ENCODE measurements around the gene TARBP2. TPM values are rescaled to one million over a fixed set of nuclear protein-coding genes. Genes with fewer than 3 reads are reported as not detected.

The TARBP2 gene
- total RNA-seq, 3 donors from 2014 or later: 24.8 to 45.1 (median 37.0) TPM

DNA sequence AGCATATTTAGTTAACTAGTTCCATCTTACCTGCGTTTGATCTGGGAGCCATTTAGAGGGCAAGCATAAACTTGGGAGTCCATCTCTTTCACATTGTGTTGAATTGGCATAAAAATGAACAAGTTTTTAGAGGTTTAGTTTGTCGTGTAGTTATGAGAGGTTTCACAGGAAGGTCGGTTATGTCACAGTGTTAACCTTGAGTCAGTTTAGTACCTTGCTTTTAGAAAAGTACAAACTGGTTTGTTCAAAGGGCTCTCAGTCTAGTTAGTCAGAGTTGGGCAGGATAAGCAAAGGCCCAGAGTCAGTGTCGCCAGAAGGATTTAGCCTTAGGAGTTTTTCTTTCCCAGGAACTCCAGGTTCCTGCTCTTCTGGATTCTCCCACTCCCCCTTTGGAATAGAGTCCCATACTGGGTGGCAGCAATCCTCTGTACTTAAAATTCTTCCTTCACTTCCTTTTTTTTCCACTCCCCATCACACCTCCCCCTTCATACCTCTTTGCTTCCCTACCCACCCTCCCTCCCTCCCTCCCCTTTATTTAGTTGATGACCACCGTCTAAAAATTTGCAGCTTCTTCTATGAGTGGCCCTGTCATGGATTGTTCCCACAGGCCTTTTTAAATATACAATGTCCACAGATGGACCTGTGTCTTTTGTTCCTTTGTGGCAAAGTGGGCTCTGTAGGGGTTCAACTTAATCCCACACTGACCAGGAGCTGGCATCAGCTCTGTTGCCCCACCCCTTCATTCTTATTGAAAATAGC is 37.1 kb upstream of the TARBP2 start:
- peak overlapping the region in 1 of 2 donors; percentile 9 for H3K27ac ChIP-seq
- DNase-seq (ENCODE audit: low spot score in 2 of 2): no peak
- H3K4me3 ChIP-seq: no peak overlapping the region
- TF ChIP-seq POLR2A (IDR thresholded peaks at IDR 0.05) (no peak), CTCF (IDR thresholded peaks at IDR 0.05) (no peak), POLR2AphosphoS5 (IDR thresholded peaks at IDR 0.05) (no peak)
- intact Hi-C loops (cut with DNase I; ENCODE audit: low total_unique reads): no loop called here
- H3K27me3 ChIP-seq: no peaks in the 10 kb centered on the region
- no peaks in the 10 kb centered on the region for H3K9me3 ChIP-seq
- peaks cover 34% of the 10 kb centered on the region for H3K36me3 ChIP-seq
- H3K4me1 ChIP-seq: no peaks in the 10 kb centered on the region

DNA sequence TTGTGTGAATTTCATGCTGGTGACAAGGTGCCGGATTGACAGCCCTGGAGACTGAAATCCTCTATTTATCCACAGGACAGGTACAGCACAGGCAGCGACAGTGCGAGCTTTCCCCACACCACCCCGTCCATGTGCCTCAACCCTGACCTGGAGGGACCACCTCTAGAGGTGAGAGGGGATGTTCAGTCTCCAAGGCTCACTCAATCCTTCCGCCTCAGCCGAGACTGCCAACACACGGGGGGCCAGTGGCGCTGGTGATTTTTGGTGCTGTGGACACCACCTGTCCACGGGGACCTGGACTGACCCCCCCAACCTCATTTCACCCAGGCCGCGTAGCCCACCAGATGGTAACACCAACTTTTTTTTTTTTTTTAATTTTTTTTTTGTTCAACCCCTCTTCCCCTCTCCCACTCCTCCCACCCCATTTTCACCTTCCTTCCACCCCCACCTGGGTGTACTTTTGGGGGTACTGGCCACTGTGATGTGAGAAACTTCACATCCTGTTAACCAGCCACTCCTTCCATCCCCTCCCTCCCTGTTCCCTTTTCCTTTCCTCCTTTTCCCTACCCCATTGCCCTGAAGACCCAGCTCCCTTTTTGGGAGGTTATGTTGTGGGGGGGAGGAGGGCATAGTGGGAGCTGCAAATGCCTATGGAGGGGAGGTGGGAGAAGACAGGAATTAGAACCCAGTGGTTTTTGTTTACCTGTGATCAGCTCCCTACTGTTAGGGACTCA is 36.2 kb upstream of the TARBP2 start:
- H3K9me3 ChIP-seq: no peaks in the 10 kb centered on the region
- no peaks in the 10 kb centered on the region for H3K27me3 ChIP-seq
- no peak for TF ChIP-seq CTCF (IDR thresholded peaks at IDR 0.05)
- no peak for TF ChIP-seq POLR2A (IDR thresholded peaks at IDR 0.05)
- no peak for TF ChIP-seq POLR2AphosphoS5 (IDR thresholded peaks at IDR 0.05)
- intact Hi-C loops (cut with DNase I; ENCODE audit: low total_unique reads): no loop called here
- peaks cover 34% of the 10 kb centered on the region for H3K36me3 ChIP-seq
- H3K4me1 ChIP-seq: no peaks in the 10 kb centered on the region
- no peak overlapping the region for H3K27ac ChIP-seq
- H3K4me3 ChIP-seq: no peak overlapping the region
- DNase-seq (ENCODE audit: low spot score in 2 of 2): no peak

GRCh38 chr12:53465679-53466078 is 35.4 kb upstream of the TARBP2 start:
- intact Hi-C loops (cut with DNase I; ENCODE audit: low total_unique reads): no loop called here
- DNase-seq (ENCODE audit: low spot score in 2 of 2): no peak
- H3K27me3 ChIP-seq: no peaks in the 10 kb centered on the region
- no peaks in the 10 kb centered on the region for H3K4me1 ChIP-seq
- H3K27ac ChIP-seq: peak overlapping the region; percentile 11 to 28
- peaks cover 27% of the 10 kb centered on the region for H3K36me3 ChIP-seq
- H3K4me3 ChIP-seq: no peak overlapping the region
- TF ChIP-seq CTCF (IDR thresholded peaks at IDR 0.05) (no peak), POLR2AphosphoS5 (IDR thresholded peaks at IDR 0.05) (no peak), POLR2A (IDR thresholded peaks at IDR 0.05) (no peak)
- H3K9me3 ChIP-seq: no peaks in the 10 kb centered on the region

GRCh38 chr12:53466640-53467039 is 34.4 kb upstream of the TARBP2 start:
- H3K27me3 ChIP-seq: no peaks in the 10 kb centered on the region
- H3K27ac ChIP-seq: no peak overlapping the region
- no peak for TF ChIP-seq POLR2A (IDR thresholded peaks at IDR 0.05)
- no peak for TF ChIP-seq CTCF (IDR thresholded peaks at IDR 0.05)
- no peak for TF ChIP-seq POLR2AphosphoS5 (IDR thresholded peaks at IDR 0.05)
- H3K36me3 ChIP-seq: peaks cover 20% of the 10 kb centered on the region
- no peak for DNase-seq (ENCODE audit: low spot score in 2 of 2)
- H3K4me3 ChIP-seq: no peak overlapping the region
- H3K9me3 ChIP-seq: no peaks in the 10 kb centered on the region
- no peaks in the 10 kb centered on the region for H3K4me1 ChIP-seq
- intact Hi-C loops (cut with DNase I; ENCODE audit: low total_unique reads): no loop called here

DNA sequence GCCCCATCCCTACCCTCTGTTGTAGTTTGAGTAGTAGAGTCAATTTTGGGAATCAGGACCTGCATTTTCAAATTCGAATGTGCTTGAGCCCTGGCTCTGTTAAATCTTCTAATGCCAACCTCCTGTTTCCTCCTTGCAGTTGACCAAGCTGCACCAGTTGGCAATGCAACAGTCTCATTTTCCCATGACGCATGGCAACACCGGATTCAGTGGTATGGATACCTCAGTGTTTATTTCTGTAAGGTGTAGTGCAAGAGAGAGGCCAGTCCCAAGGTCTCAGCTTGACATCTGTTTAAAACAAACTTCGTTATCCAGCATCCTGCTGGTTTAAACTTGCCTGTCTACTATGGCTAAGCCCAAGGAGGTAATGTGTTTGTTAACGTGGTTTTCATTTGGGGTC is 34.0 kb upstream of the TARBP2 start:
- intact Hi-C loops (cut with DNase I; ENCODE audit: low total_unique reads): no loop called here
- H3K27ac ChIP-seq: no peak overlapping the region
- no peaks in the 10 kb centered on the region for H3K27me3 ChIP-seq
- no peak overlapping the region for H3K4me3 ChIP-seq
- TF ChIP-seq CTCF (IDR thresholded peaks at IDR 0.05): no peak
- TF ChIP-seq POLR2A (IDR thresholded peaks at IDR 0.05): no peak
- TF ChIP-seq POLR2AphosphoS5 (IDR thresholded peaks at IDR 0.05): no peak
- no peak for DNase-seq (ENCODE audit: low spot score in 2 of 2)
- H3K4me1 ChIP-seq: no peaks in the 10 kb centered on the region
- H3K36me3 ChIP-seq: peaks cover 17% of the 10 kb centered on the region
- no peaks in the 10 kb centered on the region for H3K9me3 ChIP-seq
